Astrocyte (in vitro differentiated cells and primary cell): ENCODE data around the gene ZNF787. TPM values are rescaled to one million over a fixed set of nuclear protein-coding genes. Genes with fewer than 3 reads are reported as not detected.

ENCODE experiments used
- DNase-seq: peaks from one replicate; pipeline ENCODE4 v3.0.0-alpha.2; 2010; ENCODE audit warnings: low read depth
- FAIRE-seq: peaks from 2 replicates; lab custom pipeline; 2011; peaks lifted over from hg19 to GRCh38; lab: Jason Lieb, UNC
- H2AFZ ChIP-seq: 2 replicates; pipeline ENCODE4 v1.6.0; 2012; ENCODE audit warnings: low read depth, low read length, inconsistent platforms
- H3K27ac ChIP-seq: 2 replicates; pipeline ENCODE4 v1.5.1; 2011; ENCODE audit warnings: low read depth, low read length, inconsistent platforms
- H3K27me3 ChIP-seq: 2 replicates; pipeline ENCODE4 v1.6.0; 2011; ENCODE audit warnings: low read length, inconsistent platforms; ENCODE audit not compliant: insufficient read depth
- H3K36me3 ChIP-seq: 2 replicates; pipeline ENCODE4 v1.5.1; 2011; ENCODE audit warnings: low read length, inconsistent platforms; ENCODE audit not compliant: insufficient read depth
- H3K4me1 ChIP-seq: 2 replicates; pipeline ENCODE4 v1.5.1; 2011; ENCODE audit warnings: low read length, inconsistent platforms; ENCODE audit not compliant: insufficient read depth
- H3K4me2 ChIP-seq: 2 replicates; pipeline ENCODE4 v1.6.0; 2012; ENCODE audit warnings: low read length, inconsistent platforms
- H3K4me3 ChIP-seq: 2 replicates; pipeline ENCODE4 v1.5.1; 2011; ENCODE audit warnings: low read depth, mild to moderate bottlenecking, low read length, inconsistent platforms; ENCODE audit not compliant: insufficient read depth
- H3K79me2 ChIP-seq: 2 replicates; pipeline ENCODE4 v1.6.0; 2012; ENCODE audit warnings: mild to moderate bottlenecking, low read length, inconsistent platforms; ENCODE audit not compliant: insufficient read depth
- H3K9ac ChIP-seq: 2 replicates; pipeline ENCODE4 v1.6.0; 2012; ENCODE audit warnings: mild to moderate bottlenecking, low read length, inconsistent platforms
- H3K9me3 ChIP-seq: 2 replicates; pipeline ENCODE4 v1.5.1; 2012; ENCODE audit warnings: low read depth, mild to moderate bottlenecking, low read length, inconsistent platforms; ENCODE audit not compliant: insufficient read depth
- H4K20me1 ChIP-seq: 2 replicates; pipeline ENCODE4 v1.6.0; 2012; ENCODE audit warnings: low read length, inconsistent platforms; ENCODE audit not compliant: insufficient read depth
- H3K27ac Mint-ChIP-seq: one replicate; pipeline ENCODE4 v1.8.0; 2021; ENCODE audit warnings: mild to moderate bottlenecking, mixed read lengths; ENCODE audit not compliant: unreplicated experiment
- H3K27me3 Mint-ChIP-seq: one replicate; pipeline ENCODE4 v1.8.0; 2021; ENCODE audit warnings: low read depth, mixed read lengths; ENCODE audit not compliant: unreplicated experiment
- H3K36me3 Mint-ChIP-seq: one replicate; pipeline ENCODE4 v1.8.0; 2021; ENCODE audit warnings: low read depth, mixed read lengths; ENCODE audit not compliant: unreplicated experiment
- H3K4me1 Mint-ChIP-seq: one replicate; pipeline ENCODE4 v1.8.0; 2021; ENCODE audit warnings: low read depth, mixed read lengths; ENCODE audit not compliant: unreplicated experiment
- H3K4me3 Mint-ChIP-seq: one replicate; pipeline ENCODE4 v1.8.0; 2021; ENCODE audit warnings: mild to moderate bottlenecking, moderate library complexity, mixed read lengths; ENCODE audit not compliant: unreplicated experiment
- H3K9me3 Mint-ChIP-seq: one replicate; pipeline ENCODE4 v1.8.0; 2021; ENCODE audit warnings: mild to moderate bottlenecking, mixed read lengths; ENCODE audit not compliant: unreplicated experiment
- EZH2 ChIP-seq: IDR thresholded peaks from 2 replicates; pipeline ENCODE4 v1.6.1; 2012; ENCODE audit warnings: mild to moderate bottlenecking, low read length, inconsistent platforms; ENCODE audit not compliant: insufficient read depth
- total RNA-seq: library from RNA; stranded (reverse); gene quantifications from 2 replicates; pipeline ENCODE4 v1.2.1, GENCODE V29; 2021
- TF ChIP-seq, protein P1 (sequence below): IDR thresholded peaks from 2 replicates; pipeline ENCODE4 v1.5.1; 2011; ENCODE audit warnings: low read depth, mild to moderate bottlenecking, inconsistent platforms, low read length, moderate library complexity; ENCODE audit not compliant: insufficient read depth

ZNF787 gene
- total RNA-seq, 1 donor from 2014 or later = 36.3 TPM

DNA sequence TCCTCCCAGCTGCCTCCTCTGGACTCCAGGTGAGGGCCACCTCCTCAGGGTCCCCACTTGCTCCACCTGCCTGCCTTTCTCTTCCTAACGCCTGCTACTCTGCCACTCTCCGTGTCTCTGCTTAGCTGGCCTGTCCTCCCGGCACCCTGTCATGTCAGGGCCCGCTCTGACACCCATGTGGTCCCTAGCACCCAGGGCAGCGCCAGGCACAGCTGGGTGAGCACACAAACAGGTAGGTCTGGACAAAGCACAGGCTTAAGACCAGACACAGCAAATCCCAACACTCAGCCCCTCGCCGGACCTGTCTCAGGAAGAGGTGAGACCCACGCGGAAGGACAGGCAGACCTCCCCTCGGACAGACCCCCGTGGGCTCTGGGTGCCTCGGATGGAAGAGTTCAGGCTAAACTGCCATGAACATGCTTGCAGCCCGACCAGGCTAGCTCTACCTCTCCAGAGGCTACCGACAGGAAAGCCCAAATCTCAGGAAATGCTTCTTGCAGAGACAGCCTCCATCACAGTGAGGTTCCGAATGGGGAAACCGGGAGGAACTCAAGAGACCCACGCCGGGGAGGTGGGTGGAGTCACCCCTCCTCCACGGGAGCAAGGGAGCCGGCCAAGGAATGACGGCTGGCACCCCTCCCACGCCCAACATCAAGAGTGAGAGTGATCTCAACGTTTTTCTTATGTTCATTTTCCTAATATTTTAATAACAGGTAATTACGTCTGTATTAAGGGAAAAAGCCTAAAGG lies 12.5 kb downstream of the ZNF787 start:
- peaks cover 86% of the 10 kb centered on the region for H4K20me1 ChIP-seq
- no peak overlapping the region for H3K4me2 ChIP-seq
- no peak for FAIRE-seq

DNA sequence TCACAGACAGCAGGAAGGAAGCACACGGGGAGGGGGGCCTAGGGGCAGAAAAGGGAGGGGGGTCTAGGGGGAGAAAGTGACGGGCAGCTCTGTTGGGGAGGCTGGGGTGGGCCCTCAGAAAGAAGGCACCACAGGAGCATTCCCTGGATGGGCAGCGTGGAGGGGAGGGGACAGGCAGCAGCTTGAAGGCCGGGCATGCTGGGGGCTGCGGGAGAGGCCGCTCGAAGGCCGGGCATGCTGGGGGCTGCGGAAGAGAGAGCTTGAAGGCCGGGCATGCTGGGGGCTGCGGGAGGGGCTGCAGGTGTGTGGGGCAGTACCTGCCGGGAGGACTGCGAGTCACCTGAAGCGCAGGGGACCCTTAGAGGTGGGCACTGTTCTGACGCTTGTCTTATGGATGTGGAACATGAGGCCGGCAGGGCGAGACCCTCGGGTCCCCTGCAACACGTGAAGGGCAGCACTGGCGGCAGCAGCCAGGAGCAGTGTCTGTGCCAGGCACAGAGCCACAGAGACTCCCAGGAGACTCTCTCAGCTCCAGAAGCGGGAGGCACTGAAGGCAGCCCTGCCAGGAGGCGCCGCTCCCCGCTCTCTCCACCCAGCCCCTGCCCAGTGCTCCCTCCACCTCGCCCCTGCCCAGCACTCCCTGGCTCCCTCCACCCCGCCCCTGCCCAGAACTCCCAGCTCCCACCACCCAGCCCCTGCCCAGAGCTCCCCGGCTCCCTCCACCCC lies 13.3 kb downstream of the ZNF787 start:
- H3K27ac Mint-ChIP-seq = no peak overlapping the region
- H3K9me3 Mint-ChIP-seq = no peaks in the 10 kb centered on the region
- no peak overlapping the region for H3K9ac ChIP-seq
- no peaks in the 10 kb centered on the region for H3K36me3 ChIP-seq
- no peaks in the 10 kb centered on the region for H3K9me3 ChIP-seq
- DNase-seq = no peak
- no peak overlapping the region for H2AFZ ChIP-seq
- TF ChIP-seq, protein P1, sequence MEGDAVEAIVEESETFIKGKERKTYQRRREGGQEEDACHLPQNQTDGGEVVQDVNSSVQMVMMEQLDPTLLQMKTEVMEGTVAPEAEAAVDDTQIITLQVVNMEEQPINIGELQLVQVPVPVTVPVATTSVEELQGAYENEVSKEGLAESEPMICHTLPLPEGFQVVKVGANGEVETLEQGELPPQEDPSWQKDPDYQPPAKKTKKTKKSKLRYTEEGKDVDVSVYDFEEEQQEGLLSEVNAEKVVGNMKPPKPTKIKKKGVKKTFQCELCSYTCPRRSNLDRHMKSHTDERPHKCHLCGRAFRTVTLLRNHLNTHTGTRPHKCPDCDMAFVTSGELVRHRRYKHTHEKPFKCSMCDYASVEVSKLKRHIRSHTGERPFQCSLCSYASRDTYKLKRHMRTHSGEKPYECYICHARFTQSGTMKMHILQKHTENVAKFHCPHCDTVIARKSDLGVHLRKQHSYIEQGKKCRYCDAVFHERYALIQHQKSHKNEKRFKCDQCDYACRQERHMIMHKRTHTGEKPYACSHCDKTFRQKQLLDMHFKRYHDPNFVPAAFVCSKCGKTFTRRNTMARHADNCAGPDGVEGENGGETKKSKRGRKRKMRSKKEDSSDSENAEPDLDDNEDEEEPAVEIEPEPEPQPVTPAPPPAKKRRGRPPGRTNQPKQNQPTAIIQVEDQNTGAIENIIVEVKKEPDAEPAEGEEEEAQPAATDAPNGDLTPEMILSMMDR = no peak
- TF ChIP-seq EZH2 = no peak
- H3K4me1 ChIP-seq = peaks cover 7% of the 10 kb centered on the region
- no peak overlapping the region for H3K4me3 ChIP-seq
- H3K27ac ChIP-seq = no peak overlapping the region
- no peak overlapping the region for H3K4me2 ChIP-seq
- peaks cover 85% of the 10 kb centered on the region for H4K20me1 ChIP-seq
- no peaks in the 10 kb centered on the region for H3K27me3 Mint-ChIP-seq
- peaks cover 40% of the 10 kb centered on the region for H3K4me1 Mint-ChIP-seq
- H3K27me3 ChIP-seq = no peaks in the 10 kb centered on the region
- no peak overlapping the region for H3K4me3 Mint-ChIP-seq
- H3K36me3 Mint-ChIP-seq = peaks cover 6% of the 10 kb centered on the region
- no peak for FAIRE-seq
- peaks cover 91% of the 10 kb centered on the region for H3K79me2 ChIP-seq

More for the DNA sequence above, 12.5 kb downstream of the ZNF787 start:
- Histone ChIP-seq H3K4me3 (no peak overlapping the region), H3K4me1 (peaks cover 7% of the 10 kb centered on the region), H3K27me3 (no peaks in the 10 kb centered on the region), H3K79me2 (peaks cover 91% of the 10 kb centered on the region), H3K9ac (no peak overlapping the region), H2AFZ (no peak overlapping the region), H3K27ac (no peak overlapping the region), H3K36me3 (no peaks in the 10 kb centered on the region), H3K9me3 (no peaks in the 10 kb centered on the region)
- no peak for DNase-seq
- Mint-ChIP-seq H3K4me3 (no peak overlapping the region), H3K9me3 (no peaks in the 10 kb centered on the region), H3K27me3 (no peaks in the 10 kb centered on the region), H3K36me3 (peaks cover 6% of the 10 kb centered on the region), H3K27ac (no peak overlapping the region), H3K4me1 (peaks cover 46% of the 10 kb centered on the region)
- no peak for TF ChIP-seq EZH2
- TF ChIP-seq, protein P1 = no peak

DNA sequence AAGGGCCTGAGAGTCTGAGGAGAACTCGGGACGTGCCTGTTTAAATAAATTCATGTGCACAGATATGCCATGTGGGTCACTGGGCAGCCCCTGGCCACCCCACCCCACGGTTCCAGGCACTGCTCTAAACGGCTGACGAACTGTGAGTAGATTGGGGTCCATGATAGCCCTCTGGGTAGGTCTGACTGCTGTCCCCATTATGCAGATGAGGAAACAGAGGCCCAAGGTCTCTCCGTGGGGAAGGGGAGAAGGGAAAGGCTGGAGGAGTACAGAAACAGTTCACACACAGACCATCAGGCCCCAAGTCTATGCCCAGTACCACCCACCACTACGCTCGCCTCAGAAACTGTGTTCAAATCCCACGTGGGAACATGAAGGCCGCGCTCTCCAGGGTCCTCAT lies 14.1 kb downstream of the ZNF787 start:
- Mint-ChIP-seq H3K27me3 (no peaks in the 10 kb centered on the region), H3K4me3 (no peak overlapping the region), H3K9me3 (no peaks in the 10 kb centered on the region), H3K4me1 (peaks cover 34% of the 10 kb centered on the region), H3K36me3 (peaks cover 3% of the 10 kb centered on the region), H3K27ac (no peak overlapping the region)
- Histone ChIP-seq H3K79me2 (peaks cover 91% of the 10 kb centered on the region), H3K9me3 (no peaks in the 10 kb centered on the region), H3K27me3 (no peaks in the 10 kb centered on the region), H4K20me1 (peaks cover 87% of the 10 kb centered on the region), H3K4me3 (no peak overlapping the region), H3K27ac (no peak overlapping the region), H3K4me2 (no peak overlapping the region), H3K9ac (no peak overlapping the region), H3K36me3 (no peaks in the 10 kb centered on the region), H3K4me1 (peaks cover 7% of the 10 kb centered on the region), H2AFZ (no peak overlapping the region)
- no peak for TF ChIP-seq EZH2
- TF ChIP-seq, protein P1 = no peak
- DNase-seq (no peak), FAIRE-seq (no peak)
